IPS-NIHi7 (cell line): ENCODE measurements around the gene BACH1.

Experiments
- DNase-seq: peaks from one replicate; pipeline ENCODE4 v3.0.0; 2012; ENCODE audit warnings: mixed read lengths; ENCODE audit errors: extremely low spot score

The BACH1 gene

GRCh38 chr21:29313662-29314408 is 15.1 kb downstream of the BACH1 start:
- no peak for DNase-seq

- no peak for DNase-seq
Measured at GRCh38 chr21:29315131-29315749, 16.5 kb downstream of the BACH1 start.

- no peak for DNase-seq
Measured at GRCh38 chr21:29316029-29316742, 17.5 kb downstream of the BACH1 start.

GRCh38 chr21:29316806-29317205 is 18.1 kb downstream of the BACH1 start:
- no peak for DNase-seq

- no peak for DNase-seq
Measured at GRCh38 chr21:29318354-29318753, 19.6 kb downstream of the BACH1 start.

- DNase-seq: no peak
Measured at GRCh38 chr21:29320031-29320430, 21.3 kb downstream of the BACH1 start.

- no peak for DNase-seq
Measured at GRCh38 chr21:29321217-29321616, 22.5 kb downstream of the BACH1 start.

GRCh38 chr21:29321932-29322928 is 23.5 kb downstream of the BACH1 start:
- DNase-seq: no peak

GRCh38 chr21:29323189-29323588 is 24.5 kb downstream of the BACH1 start:
- no peak for DNase-seq

- DNase-seq: no peak
Measured at GRCh38 chr21:29326914-29327554, 28.3 kb downstream of the BACH1 start.

GRCh38 chr21:29329406-29329805 is 30.7 kb downstream of the BACH1 start:
- DNase-seq: no peak

GRCh38 chr21:29330797-29331196 is 32.1 kb downstream of the BACH1 start:
- no peak for DNase-seq

GRCh38 chr21:29332461-29333362 is 34.0 kb downstream of the BACH1 start:
- no peak for DNase-seq

GRCh38 chr21:29333406-29333805 is 34.7 kb downstream of the BACH1 start:
- DNase-seq: no peak

- no peak for DNase-seq
Measured at GRCh38 chr21:29334717-29335428, 36.2 kb downstream of the BACH1 start.

- DNase-seq: no peak
Measured at GRCh38 chr21:29335720-29336119, 37.0 kb downstream of the BACH1 start.

GRCh38 chr21:29338256-29338655 is 39.5 kb downstream of the BACH1 start:
- DNase-seq: no peak

- DNase-seq: no peak
Measured at GRCh38 chr21:29340228-29340627, 41.5 kb downstream of the BACH1 start.

GRCh38 chr21:29342363-29342957 is 43.7 kb downstream of the BACH1 start:
- no peak for DNase-seq
